Measurements from ENCODE around the gene BAMBI.
A peak's percentile ranks its signal among the peaks of the same experiment; 100 is the strongest.

BAMBI gene

GRCh38 chr10:28705472-28705871 is 28.2 kb downstream of the BAMBI start:
- Histone ChIP-seq H3K4ac (ENCODE audit: low read length) (no peak overlapping the region), H2BK15ac (ENCODE audit: low read length) (no peak overlapping the region), H2AK5ac (ENCODE audit: low read depth, low read length) (no peak overlapping the region), H3K27ac (replicated peaks; ENCODE audit: low read length) (no peak overlapping the region), H3K9ac (ENCODE audit: low read depth, low read length, poor library complexity) (no peak overlapping the region), H3K4me1 (ENCODE audit: control insufficient read depth in 2 of 2, insufficient read depth in 1 of 2, low read depth in 1 of 2, low read length in 2 of 2) (no peaks in the 10 kb centered on the region), H2BK5ac (ENCODE audit: low read length) (no peak overlapping the region), H3K36me3 (replicated peaks in 1 of 2; ENCODE audit: control insufficient read depth in 2 of 2, insufficient read depth in 2 of 2, low read length in 2 of 2) (no peaks in the 10 kb centered on the region), H3K79me1 (ENCODE audit: low read depth, low read length) (no peaks in the 10 kb centered on the region), H2AFZ (ENCODE audit: low read length) (no peak overlapping the region), H3K9me3 (replicated peaks in 1 of 2; ENCODE audit: control insufficient read depth in 2 of 2, insufficient read depth in 1 of 2, low read depth in 1 of 2, low read length in 2 of 2) (peaks cover 0 to 2% of the 10 kb centered on the region in 2 donors), H3K23ac (ENCODE audit: low read depth, low read length, poor library complexity) (no peak overlapping the region), H3K4me2 (ENCODE audit: insufficient read depth, low read length, poor library complexity, severe bottlenecking) (no peak overlapping the region), H4K91ac (ENCODE audit: low read depth, low read length, poor library complexity) (no peak overlapping the region), H2BK12ac (ENCODE audit: low read length) (no peak overlapping the region), H3K4me3 (ENCODE audit: low read length in 2 of 2) (no peak overlapping the region), H3K14ac (ENCODE audit: low read length) (peak overlapping the region; percentile 49), H3K18ac (ENCODE audit: low read length) (peak overlapping the region; percentile 80), H4K8ac (ENCODE audit: low read depth, low read length) (no peak overlapping the region), H2BK120ac (ENCODE audit: low read depth, low read length) (no peak overlapping the region), H3K27me3 (ENCODE audit: control insufficient read depth in 3 of 3, insufficient read depth in 3 of 3, low read depth in 1 of 3, low read length in 3 of 3) (no peaks in the 10 kb centered on the region)
- DNase-seq (ENCODE audit: low spot score) = no peak
- WGBS, 2 donors (ENCODE audit: extremely low coverage in 2 of 2, insufficient read length in 2 of 2, insufficient replicate concordance in 1 of 2) = no CpG with 5 or more reads among the region's 8 CpGs

GRCh38 chr10:28709001-28709710 is 31.8 kb downstream of the BAMBI start:
- Histone ChIP-seq H3K27ac (replicated peaks; ENCODE audit: low read length) (no peak overlapping the region), H2AK5ac (ENCODE audit: low read depth, low read length) (no peak overlapping the region), H3K4me3 (ENCODE audit: low read length in 2 of 2) (no peak overlapping the region), H2BK12ac (ENCODE audit: low read length) (no peak overlapping the region), H3K4ac (ENCODE audit: low read length) (no peak overlapping the region), H3K36me3 (replicated peaks in 1 of 2; ENCODE audit: control insufficient read depth in 2 of 2, insufficient read depth in 2 of 2, low read length in 2 of 2) (no peaks in the 10 kb centered on the region), H3K9ac (ENCODE audit: low read depth, low read length, poor library complexity) (no peak overlapping the region), H2BK5ac (ENCODE audit: low read length) (no peak overlapping the region), H3K4me1 (ENCODE audit: control insufficient read depth in 2 of 2, insufficient read depth in 1 of 2, low read depth in 1 of 2, low read length in 2 of 2) (no peaks in the 10 kb centered on the region), H2BK15ac (ENCODE audit: low read length) (no peak overlapping the region), H3K4me2 (ENCODE audit: insufficient read depth, low read length, poor library complexity, severe bottlenecking) (no peak overlapping the region), H4K91ac (ENCODE audit: low read depth, low read length, poor library complexity) (no peak overlapping the region), H3K14ac (ENCODE audit: low read length) (no peak overlapping the region), H3K9me3 (replicated peaks in 1 of 2; ENCODE audit: control insufficient read depth in 2 of 2, insufficient read depth in 1 of 2, low read depth in 1 of 2, low read length in 2 of 2) (no peaks in the 10 kb centered on the region), H3K23ac (ENCODE audit: low read depth, low read length, poor library complexity) (no peak overlapping the region), H4K8ac (ENCODE audit: low read depth, low read length) (no peak overlapping the region), H2BK120ac (ENCODE audit: low read depth, low read length) (no peak overlapping the region), H3K18ac (ENCODE audit: low read length) (no peak overlapping the region), H3K27me3 (ENCODE audit: control insufficient read depth in 3 of 3, insufficient read depth in 3 of 3, low read depth in 1 of 3, low read length in 3 of 3) (peaks cover 0 to 7% (median 0%) of the 10 kb centered on the region in 3 experiments), H3K79me1 (ENCODE audit: low read depth, low read length) (no peaks in the 10 kb centered on the region), H2AFZ (ENCODE audit: low read length) (no peak overlapping the region)
- DNase-seq (ENCODE audit: low spot score) = no peak
- no CpG with 5 or more reads among the region's 9 CpGs for WGBS, 2 donors (ENCODE audit: extremely low coverage in 2 of 2, insufficient read length in 2 of 2, insufficient replicate concordance in 1 of 2)

GRCh38 chr10:28710202-28710886 is 33.0 kb downstream of the BAMBI start:
- no peak overlapping the region for H3K18ac ChIP-seq (ENCODE audit: low read length)
- H3K27me3 ChIP-seq (ENCODE audit: control insufficient read depth in 3 of 3, insufficient read depth in 3 of 3, low read depth in 1 of 3, low read length in 3 of 3) = peaks cover 0 to 7% (median 0%) of the 10 kb centered on the region in 3 experiments
- H2BK12ac ChIP-seq (ENCODE audit: low read length) = no peak overlapping the region
- no peak overlapping the region for H3K27ac ChIP-seq (replicated peaks; ENCODE audit: low read length)
- no peaks in the 10 kb centered on the region for H3K79me1 ChIP-seq (ENCODE audit: low read depth, low read length)
- H2BK5ac ChIP-seq (ENCODE audit: low read length) = no peak overlapping the region
- no peak overlapping the region for H4K8ac ChIP-seq (ENCODE audit: low read depth, low read length)
- H3K9me3 ChIP-seq (replicated peaks in 1 of 2; ENCODE audit: control insufficient read depth in 2 of 2, insufficient read depth in 1 of 2, low read depth in 1 of 2, low read length in 2 of 2) = no peaks in the 10 kb centered on the region
- H3K23ac ChIP-seq (ENCODE audit: low read depth, low read length, poor library complexity) = no peak overlapping the region
- H3K36me3 ChIP-seq (replicated peaks in 1 of 2; ENCODE audit: control insufficient read depth in 2 of 2, insufficient read depth in 2 of 2, low read length in 2 of 2) = no peaks in the 10 kb centered on the region
- H2AFZ ChIP-seq (ENCODE audit: low read length) = no peak overlapping the region
- WGBS, 2 donors (ENCODE audit: extremely low coverage in 2 of 2, insufficient read length in 2 of 2, insufficient replicate concordance in 1 of 2) = no CpG with 5 or more reads among the region's 6 CpGs
- no peak overlapping the region for H4K91ac ChIP-seq (ENCODE audit: low read depth, low read length, poor library complexity)
- no peak overlapping the region for H3K14ac ChIP-seq (ENCODE audit: low read length)
- no peak overlapping the region for H2AK5ac ChIP-seq (ENCODE audit: low read depth, low read length)
- H2BK15ac ChIP-seq (ENCODE audit: low read length) = no peak overlapping the region
- DNase-seq (ENCODE audit: low spot score) = no peak
- H3K4ac ChIP-seq (ENCODE audit: low read length) = no peak overlapping the region
- no peak overlapping the region for H3K4me3 ChIP-seq (ENCODE audit: low read length in 2 of 2)
- H3K9ac ChIP-seq (ENCODE audit: low read depth, low read length, poor library complexity) = no peak overlapping the region
- no peak overlapping the region for H2BK120ac ChIP-seq (ENCODE audit: low read depth, low read length)
- H3K4me1 ChIP-seq (ENCODE audit: control insufficient read depth in 2 of 2, insufficient read depth in 1 of 2, low read depth in 1 of 2, low read length in 2 of 2) = no peaks in the 10 kb centered on the region
- no peak overlapping the region for H3K4me2 ChIP-seq (ENCODE audit: insufficient read depth, low read length, poor library complexity, severe bottlenecking)

- no peak overlapping the region for H2AFZ ChIP-seq (ENCODE audit: low read length)
- H2AK5ac ChIP-seq (ENCODE audit: low read depth, low read length) = no peak overlapping the region
- H2BK12ac ChIP-seq (ENCODE audit: low read length) = no peak overlapping the region
- H3K36me3 ChIP-seq (replicated peaks in 1 of 2; ENCODE audit: control insufficient read depth in 2 of 2, insufficient read depth in 2 of 2, low read length in 2 of 2) = no peaks in the 10 kb centered on the region
- no peak overlapping the region for H2BK5ac ChIP-seq (ENCODE audit: low read length)
- H4K8ac ChIP-seq (ENCODE audit: low read depth, low read length) = no peak overlapping the region
- no peak overlapping the region for H2BK15ac ChIP-seq (ENCODE audit: low read length)
- H3K27ac ChIP-seq (replicated peaks; ENCODE audit: low read length) = no peak overlapping the region
- H3K14ac ChIP-seq (ENCODE audit: low read length) = no peak overlapping the region
- H2BK120ac ChIP-seq (ENCODE audit: low read depth, low read length) = no peak overlapping the region
- no peak overlapping the region for H3K23ac ChIP-seq (ENCODE audit: low read depth, low read length, poor library complexity)
- WGBS, 2 donors (ENCODE audit: extremely low coverage in 2 of 2, insufficient read length in 2 of 2, insufficient replicate concordance in 1 of 2) = no CpG with 5 or more reads among the region's 1 CpG
- no peak for DNase-seq (ENCODE audit: low spot score)
- H3K79me1 ChIP-seq (ENCODE audit: low read depth, low read length) = no peaks in the 10 kb centered on the region
- no peaks in the 10 kb centered on the region for H3K9me3 ChIP-seq (replicated peaks in 1 of 2; ENCODE audit: control insufficient read depth in 2 of 2, insufficient read depth in 1 of 2, low read depth in 1 of 2, low read length in 2 of 2)
- H3K9ac ChIP-seq (ENCODE audit: low read depth, low read length, poor library complexity) = no peak overlapping the region
- H3K18ac ChIP-seq (ENCODE audit: low read length) = no peak overlapping the region
- no peak overlapping the region for H3K4me3 ChIP-seq (ENCODE audit: low read length in 2 of 2)
- no peak overlapping the region for H3K4me2 ChIP-seq (ENCODE audit: insufficient read depth, low read length, poor library complexity, severe bottlenecking)
- H4K91ac ChIP-seq (ENCODE audit: low read depth, low read length, poor library complexity) = no peak overlapping the region
- H3K4ac ChIP-seq (ENCODE audit: low read length) = no peak overlapping the region
- H3K27me3 ChIP-seq (ENCODE audit: control insufficient read depth in 3 of 3, insufficient read depth in 3 of 3, low read depth in 1 of 3, low read length in 3 of 3) = peaks cover 0 to 7% (median 0%) of the 10 kb centered on the region in 3 experiments
- H3K4me1 ChIP-seq (ENCODE audit: control insufficient read depth in 2 of 2, insufficient read depth in 1 of 2, low read depth in 1 of 2, low read length in 2 of 2) = no peaks in the 10 kb centered on the region
Measured at GRCh38 chr10:28711041-28711440, 33.7 kb downstream of the BAMBI start.

Measured in neuronal stem cell (in vitro differentiated cells).